Suprapubic skin (tissue), 3 donors: ENCODE results near the gene ADAMTS16.

ENCODE experiments used
- POLR2AphosphoS5 ChIP-seq, 3 donors: sonication (generic); formaldehyde crosslinking; IDR thresholded peaks; one replicate each; pipeline ENCODE4 v1.6.1; 2017; ENCODE audit warnings: antibody characterized with exemption in 3 of 3
- TF ChIP-seq, protein P1 (sequence below), 2 donors: fragments of 200-600 bp in 1 of 2; fragments of 450-650 bp in 1 of 2; sonication (generic) in 1 of 2; IDR thresholded peaks; one replicate each; pipeline ENCODE4 v1.5.1; 2016 to 2019; ENCODE audit warnings: antibody characterized with exemption in 2 of 2, mild to moderate bottlenecking in 1 of 2, moderate library complexity in 1 of 2

DNA sequence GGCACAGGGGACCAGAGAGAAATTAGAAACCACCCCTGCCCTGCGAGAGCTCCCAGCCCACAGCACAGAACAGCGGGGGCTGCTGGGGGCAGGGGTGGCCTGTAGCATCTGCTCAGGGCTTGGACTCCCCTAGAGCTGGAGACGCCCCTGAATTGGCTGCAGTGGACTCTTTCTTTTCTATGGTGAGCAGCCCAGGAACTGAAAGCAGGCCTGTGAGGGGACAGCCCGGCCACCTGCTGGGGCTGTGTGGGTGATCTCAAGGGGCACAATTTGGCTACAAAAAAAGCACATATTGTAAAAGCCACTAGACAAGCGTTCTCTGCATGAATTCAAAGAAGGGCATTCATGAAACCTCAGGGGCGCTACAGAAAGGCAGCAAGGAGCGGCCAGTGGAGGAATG, 224.8 kb downstream of the ADAMTS16 start:
- no peak for TF ChIP-seq POLR2AphosphoS5 (IDR thresholded peaks at IDR 0.05)
- TF ChIP-seq, protein P1, sequence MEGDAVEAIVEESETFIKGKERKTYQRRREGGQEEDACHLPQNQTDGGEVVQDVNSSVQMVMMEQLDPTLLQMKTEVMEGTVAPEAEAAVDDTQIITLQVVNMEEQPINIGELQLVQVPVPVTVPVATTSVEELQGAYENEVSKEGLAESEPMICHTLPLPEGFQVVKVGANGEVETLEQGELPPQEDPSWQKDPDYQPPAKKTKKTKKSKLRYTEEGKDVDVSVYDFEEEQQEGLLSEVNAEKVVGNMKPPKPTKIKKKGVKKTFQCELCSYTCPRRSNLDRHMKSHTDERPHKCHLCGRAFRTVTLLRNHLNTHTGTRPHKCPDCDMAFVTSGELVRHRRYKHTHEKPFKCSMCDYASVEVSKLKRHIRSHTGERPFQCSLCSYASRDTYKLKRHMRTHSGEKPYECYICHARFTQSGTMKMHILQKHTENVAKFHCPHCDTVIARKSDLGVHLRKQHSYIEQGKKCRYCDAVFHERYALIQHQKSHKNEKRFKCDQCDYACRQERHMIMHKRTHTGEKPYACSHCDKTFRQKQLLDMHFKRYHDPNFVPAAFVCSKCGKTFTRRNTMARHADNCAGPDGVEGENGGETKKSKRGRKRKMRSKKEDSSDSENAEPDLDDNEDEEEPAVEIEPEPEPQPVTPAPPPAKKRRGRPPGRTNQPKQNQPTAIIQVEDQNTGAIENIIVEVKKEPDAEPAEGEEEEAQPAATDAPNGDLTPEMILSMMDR (IDR thresholded peaks at IDR 0.05), result no peak
